HG02938 (cell line): ENCODE measurements around the gene RTL1.

Experiments used
- ATAC-seq: cut with Tn5 transposase; IDR thresholded peaks from one replicate; pipeline ENCODE4 v1.9.1; 2021; ENCODE audit warnings: mild to moderate bottlenecking, moderate library complexity; ENCODE audit not compliant: unreplicated experiment

RTL1 gene

GRCh38 chr14:100854435-100854834, 49.1 kb downstream of the RTL1 start:
- no peak for ATAC-seq

- ATAC-seq: no peak
Measured at GRCh38 chr14:100851946-100852620, 51.4 kb downstream of the RTL1 start.

GRCh38 chr14:100851586-100851916, 52.0 kb downstream of the RTL1 start:
- ATAC-seq: no peak

- ATAC-seq: peak; percentile 59
Measured at GRCh38 chr14:100850841-100851585, 52.5 kb downstream of the RTL1 start.

GRCh38 chr14:100849115-100849781, 54.3 kb downstream of the RTL1 start:
- ATAC-seq: no peak

GRCh38 chr14:100846309-100846859, 57.1 kb downstream of the RTL1 start:
- no peak for ATAC-seq

- no peak for ATAC-seq
Measured at GRCh38 chr14:100845341-100845740, 58.2 kb downstream of the RTL1 start.

GRCh38 chr14:100844846-100845245, 58.7 kb downstream of the RTL1 start:
- no peak for ATAC-seq

GRCh38 chr14:100844421-100844820, 59.1 kb downstream of the RTL1 start:
- ATAC-seq: no peak

GRCh38 chr14:100844082-100844408, 59.5 kb downstream of the RTL1 start:
- no peak for ATAC-seq

- ATAC-seq: no peak
Measured at GRCh38 chr14:100842799-100843198, 60.7 kb downstream of the RTL1 start.

- ATAC-seq: no peak
Measured at GRCh38 chr14:100841761-100842403, 61.6 kb downstream of the RTL1 start.

GRCh38 chr14:100841066-100841760, 62.3 kb downstream of the RTL1 start:
- ATAC-seq: no peak

- ATAC-seq: no peak
Measured at GRCh38 chr14:100840286-100841065, 63.0 kb downstream of the RTL1 start.

- ATAC-seq: no peak
Measured at GRCh38 chr14:100839681-100840111, 63.8 kb downstream of the RTL1 start.

- no peak for ATAC-seq
Measured at GRCh38 chr14:100839315-100839585, 64.3 kb downstream of the RTL1 start.

GRCh38 chr14:100838493-100839314, 64.8 kb downstream of the RTL1 start:
- no peak for ATAC-seq

- ATAC-seq: no peak
Measured at GRCh38 chr14:100837805-100838350, 65.6 kb downstream of the RTL1 start.
